ENCODE measurements around the gene CHP2. TPM values are rescaled to one million over a fixed set of nuclear protein-coding genes. Genes with fewer than 3 reads are reported as not detected.

Gene CHP2
- total RNA-seq, 1 experiment from 2014 or later = 2.1 TPM

GRCh38 chr16:23709536-23709935, 45.3 kb upstream of the CHP2 start:
- ATAC-seq = no peak
- ChIA-PET CTCF (interaction anchor here (1.4 kb wide), 1 partner anchor 15 kb away, joined by 3 read pairs; no protein-coding TSS in a partner anchor), POLR2A (no interaction called here)
- Mint-ChIP-seq H3K27me3 (ENCODE audit: low read depth) (peaks cover 56% of the 10 kb centered on the region), H3K9me3 (peaks cover 20% of the 10 kb centered on the region), H3K4me1 (peaks cover 5% of the 10 kb centered on the region; the same call in 1 of the 2 replicates), H3K27ac (no peak overlapping the region), H3K36me3 (peaks cover 17% of the 10 kb centered on the region), H3K4me3 (no peak overlapping the region)
- TF ChIP-seq ZNF232 (CRISPR knock-in tag; IDR thresholded peaks at IDR 0.05) (no peak), HMGA2 (CRISPR knock-in tag; IDR thresholded peaks at IDR 0.05) (no peak), ZNF263 (CRISPR knock-in tag; IDR thresholded peaks at IDR 0.05; ENCODE audit: low read depth) (no peak), ZNF671 (CRISPR knock-in tag; IDR thresholded peaks at IDR 0.05) (no peak), ZSCAN18 (CRISPR knock-in tag; IDR thresholded peaks at IDR 0.05) (no peak), ZNF121 (CRISPR knock-in tag; IDR thresholded peaks at IDR 0.05) (no peak), FOXP4 (CRISPR knock-in tag; IDR thresholded peaks at IDR 0.05) (no peak), NR2C2 (CRISPR knock-in tag; IDR thresholded peaks at IDR 0.05) (no peak)
- DNase-seq (ENCODE audit: low spot score) = no peak

GRCh38 chr16:23710008-23710407, 44.8 kb upstream of the CHP2 start:
- H3K27me3 Mint-ChIP-seq (ENCODE audit: low read depth) = peaks cover 61% of the 10 kb centered on the region
- ChIA-PET POLR2A (no interaction called here), CTCF (interaction anchor here (1.4 kb wide), 1 partner anchor 15 kb away, joined by 3 read pairs; no protein-coding TSS in a partner anchor)
- DNase-seq (ENCODE audit: low spot score) = no peak
- no peak overlapping the region for H3K4me3 Mint-ChIP-seq
- no peak for ATAC-seq
- H3K27ac Mint-ChIP-seq = no peak overlapping the region
- peaks cover 5% of the 10 kb centered on the region; the same call in 1 of the 2 replicates for H3K4me1 Mint-ChIP-seq
- H3K36me3 Mint-ChIP-seq = peaks cover 17% of the 10 kb centered on the region
- H3K9me3 Mint-ChIP-seq = peaks cover 20% of the 10 kb centered on the region
- no peak for TF ChIP-seq ZNF425 (CRISPR knock-in tag; conservative IDR thresholded peaks at IDR 0.05)
- TF ChIP-seq ZNF121 (CRISPR knock-in tag; IDR thresholded peaks at IDR 0.05) = no peak
- no peak for TF ChIP-seq OVOL2 (CRISPR knock-in tag; IDR thresholded peaks at IDR 0.05; ENCODE audit: borderline replicate concordance)
- TF ChIP-seq CDX4 (CRISPR knock-in tag; IDR thresholded peaks at IDR 0.05; ENCODE audit: borderline replicate concordance) = no peak
- TF ChIP-seq SP1 (CRISPR knock-in tag; conservative IDR thresholded peaks at IDR 0.05) = no peak
- TF ChIP-seq AR (CRISPR knock-in tag; IDR thresholded peaks at IDR 0.05) = no peak
- TF ChIP-seq TEAD1 (CRISPR knock-in tag; IDR thresholded peaks at IDR 0.05) = no peak
- no peak for TF ChIP-seq E2F4 (CRISPR knock-in tag; IDR thresholded peaks at IDR 0.05; ENCODE audit: borderline replicate concordance, low read depth)
- no peak for TF ChIP-seq ZNF317 (CRISPR knock-in tag; IDR thresholded peaks at IDR 0.05; ENCODE audit: borderline replicate concordance, low read depth)
- TF ChIP-seq TP53 (CRISPR knock-in tag; IDR thresholded peaks at IDR 0.05) = no peak
- no peak for TF ChIP-seq E2F5 (CRISPR knock-in tag; IDR thresholded peaks at IDR 0.05)
- no peak for TF ChIP-seq PRRX2 (CRISPR knock-in tag; IDR thresholded peaks at IDR 0.05)
- no peak for TF ChIP-seq ZNF138 (CRISPR knock-in tag; conservative IDR thresholded peaks at IDR 0.05)
